HEK293 (cell line): ENCODE data around the gene ZNF302.

Experiments
- MYNN ChIP-seq: fragments of 450-650 bp; formaldehyde crosslinking; IDR thresholded peaks from 2 replicates; pipeline ENCODE4 v1.5.1; 2016; ENCODE audit warnings: missing biosample characterization, missing genetic modification characterization, borderline replicate concordance
- YY1 ChIP-seq: fragments of 450-650 bp; formaldehyde crosslinking; IDR thresholded peaks from 2 replicates; pipeline ENCODE4 v1.5.1; 2018; ENCODE audit warnings: missing biosample characterization, missing genetic modification characterization
- ZNF404 ChIP-seq: fragments of 450-650 bp; formaldehyde crosslinking; IDR thresholded peaks from 2 replicates; pipeline ENCODE4 v1.5.1; 2017; ENCODE audit warnings: missing biosample characterization, missing genetic modification characterization
- ZNF621 ChIP-seq: fragments of 450-650 bp; formaldehyde crosslinking; IDR thresholded peaks from 2 replicates; pipeline ENCODE4 v1.5.1; 2017; ENCODE audit warnings: missing biosample characterization, missing genetic modification characterization
- ZNF658 ChIP-seq: fragments of 450-650 bp; formaldehyde crosslinking; IDR thresholded peaks from 2 replicates; pipeline ENCODE4; 2016; ENCODE audit warnings: missing biosample characterization, missing genetic modification characterization
- ZNF707 ChIP-seq: fragments of 450-650 bp; formaldehyde crosslinking; IDR thresholded peaks from 2 replicates; pipeline ENCODE4 v1.5.1; 2016; ENCODE audit warnings: missing biosample characterization, missing genetic modification characterization
- TF ChIP-seq, protein P1 (sequence below): fragments of 450-650 bp; formaldehyde crosslinking; IDR thresholded peaks from 2 replicates; pipeline ENCODE4 v1.5.1; 2016; ENCODE audit warnings: missing biosample characterization, missing genetic modification characterization

GRCh38 chr19:34690372-34690771, 12.9 kb downstream of the ZNF302 start:
- TF ChIP-seq, protein P1, sequence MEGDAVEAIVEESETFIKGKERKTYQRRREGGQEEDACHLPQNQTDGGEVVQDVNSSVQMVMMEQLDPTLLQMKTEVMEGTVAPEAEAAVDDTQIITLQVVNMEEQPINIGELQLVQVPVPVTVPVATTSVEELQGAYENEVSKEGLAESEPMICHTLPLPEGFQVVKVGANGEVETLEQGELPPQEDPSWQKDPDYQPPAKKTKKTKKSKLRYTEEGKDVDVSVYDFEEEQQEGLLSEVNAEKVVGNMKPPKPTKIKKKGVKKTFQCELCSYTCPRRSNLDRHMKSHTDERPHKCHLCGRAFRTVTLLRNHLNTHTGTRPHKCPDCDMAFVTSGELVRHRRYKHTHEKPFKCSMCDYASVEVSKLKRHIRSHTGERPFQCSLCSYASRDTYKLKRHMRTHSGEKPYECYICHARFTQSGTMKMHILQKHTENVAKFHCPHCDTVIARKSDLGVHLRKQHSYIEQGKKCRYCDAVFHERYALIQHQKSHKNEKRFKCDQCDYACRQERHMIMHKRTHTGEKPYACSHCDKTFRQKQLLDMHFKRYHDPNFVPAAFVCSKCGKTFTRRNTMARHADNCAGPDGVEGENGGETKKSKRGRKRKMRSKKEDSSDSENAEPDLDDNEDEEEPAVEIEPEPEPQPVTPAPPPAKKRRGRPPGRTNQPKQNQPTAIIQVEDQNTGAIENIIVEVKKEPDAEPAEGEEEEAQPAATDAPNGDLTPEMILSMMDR (tag by site-specific recombination) = no peak
- no peak for TF ChIP-seq ZNF707 (tag by site-specific recombination)
- no peak for TF ChIP-seq ZNF621 (tag by site-specific recombination)
- no peak for TF ChIP-seq ZNF658 (tag by site-specific recombination)
- TF ChIP-seq ZNF404 (tag by site-specific recombination) = peak; percentile 55; the same call in 1 of the 2 replicates
- TF ChIP-seq YY1 (tag by site-specific recombination) = no peak
- no peak for TF ChIP-seq MYNN (tag by site-specific recombination)
